SK-N-SH treated with all-trans-retinoic acid at 6 μM for 48 hours (cell line): Measurements from ENCODE around the gene ATP5F1D.

Experiments used
- ATAC-seq: fragments of 200-7000 bp; cut with Tn5 transposase; 3 replicates; pipeline ENCODE4 v1.9.1; 2020; ENCODE audit warnings: mild to moderate bottlenecking, moderate library complexity
- BACH2 ChIP-seq: fragments of 250-450 bp; sonication (Bioruptor Pico); IDR thresholded peaks from 2 replicates; pipeline ENCODE4 v1.9.0; 2021; ENCODE audit warnings: mild to moderate bottlenecking, borderline replicate concordance
- ESRRG ChIP-seq: fragments of 250-450 bp; sonication (Bioruptor Pico); IDR thresholded peaks from 2 replicates; pipeline ENCODE4 v1.6.1; 2021; ENCODE audit warnings: mild to moderate bottlenecking
- GLIS3 ChIP-seq: fragments of 250-450 bp; sonication (Bioruptor Pico); IDR thresholded peaks from 2 replicates; pipeline ENCODE4 v1.5.0; 2020; ENCODE audit warnings: mild to moderate bottlenecking, moderate library complexity
- OSR1 ChIP-seq: fragments of 250-450 bp; sonication (Bioruptor Pico); IDR thresholded peaks from 2 replicates; pipeline ENCODE4 v1.8.0; 2022; ENCODE audit warnings: moderate library complexity, mild to moderate bottlenecking, inconsistent platforms
- RARB ChIP-seq: fragments of 250-450 bp; sonication (Bioruptor Pico); IDR thresholded peaks from 2 replicates; pipeline ENCODE4 v1.8.0; 2021; ENCODE audit warnings: mild to moderate bottlenecking, moderate library complexity
- SNAI2 ChIP-seq: fragments of 250-450 bp; sonication (Bioruptor Pico); IDR thresholded peaks from 2 replicates; pipeline ENCODE4 v1.5.0; 2020; ENCODE audit warnings: mild to moderate bottlenecking, moderate library complexity
- TCF4 ChIP-seq: fragments of 250-450 bp; sonication (Bioruptor Pico); IDR thresholded peaks from 2 replicates; pipeline ENCODE4 v1.8.0; 2021; ENCODE audit warnings: mild to moderate bottlenecking, moderate library complexity, borderline replicate concordance
- TOX ChIP-seq: fragments of 250-450 bp; sonication (Bioruptor Pico); IDR thresholded peaks from 2 replicates; pipeline ENCODE4 v1.8.0; 2021; ENCODE audit warnings: mild to moderate bottlenecking, moderate library complexity, borderline replicate concordance
- ZC3H10 ChIP-seq: fragments of 250-450 bp; sonication (Bioruptor Pico); IDR thresholded peaks from 2 replicates; pipeline ENCODE4 v1.5.1; 2021; ENCODE audit warnings: mild to moderate bottlenecking, moderate library complexity
- ZFP3 ChIP-seq: fragments of 250-450 bp; sonication (Bioruptor Pico); IDR thresholded peaks from 2 replicates; pipeline ENCODE4 v1.5.0; 2020; ENCODE audit warnings: mild to moderate bottlenecking, moderate library complexity
- ZFP30 ChIP-seq: fragments of 450-650 bp; formaldehyde crosslinking; IDR thresholded peaks from 2 replicates; pipeline ENCODE4 v1.5.0; 2022; ENCODE audit warnings: mild to moderate bottlenecking, moderate library complexity
- ZNF565 ChIP-seq: fragments of 450-650 bp; formaldehyde crosslinking; conservative IDR thresholded peaks from 2 replicates; pipeline ENCODE4 v1.5.0; 2020; ENCODE audit warnings: low read depth, mild to moderate bottlenecking, moderate library complexity
- ZNF70 ChIP-seq: fragments of 450-650 bp; formaldehyde crosslinking; IDR thresholded peaks from 2 replicates; pipeline ENCODE4 v1.5.0; 2020; ENCODE audit warnings: mild to moderate bottlenecking, moderate library complexity
- ZNF8 ChIP-seq: fragments of 450-650 bp; formaldehyde crosslinking; IDR thresholded peaks from 2 replicates; pipeline ENCODE4 v1.5.0; 2020; ENCODE audit warnings: mild to moderate bottlenecking, moderate library complexity
- TF ChIP-seq, protein P1 (sequence below): fragments of 250-450 bp; sonication (Bioruptor Pico); IDR thresholded peaks from 2 replicates; pipeline ENCODE4 v1.5.1; 2021; ENCODE audit warnings: mild to moderate bottlenecking, moderate library complexity
- TF ChIP-seq, protein P2 (sequence below): fragments of 250-450 bp; sonication (Bioruptor Pico); IDR thresholded peaks from 2 replicates; pipeline ENCODE4 v1.8.0; 2020; ENCODE audit warnings: mild to moderate bottlenecking, moderate library complexity, borderline replicate concordance
- TF ChIP-seq, protein P3 (sequence below): fragments of 250-450 bp; sonication (Bioruptor Pico); IDR thresholded peaks from 2 replicates; pipeline ENCODE4 v1.8.0; 2021; ENCODE audit warnings: low read depth, mild to moderate bottlenecking, moderate library complexity, borderline replicate concordance
- TF ChIP-seq, protein P4 (sequence below): fragments of 250-450 bp; sonication (Bioruptor Pico); IDR thresholded peaks from 2 replicates; pipeline ENCODE4 v1.5.1; 2020; ENCODE audit warnings: low read depth, mild to moderate bottlenecking, moderate library complexity

The ATP5F1D gene

DNA sequence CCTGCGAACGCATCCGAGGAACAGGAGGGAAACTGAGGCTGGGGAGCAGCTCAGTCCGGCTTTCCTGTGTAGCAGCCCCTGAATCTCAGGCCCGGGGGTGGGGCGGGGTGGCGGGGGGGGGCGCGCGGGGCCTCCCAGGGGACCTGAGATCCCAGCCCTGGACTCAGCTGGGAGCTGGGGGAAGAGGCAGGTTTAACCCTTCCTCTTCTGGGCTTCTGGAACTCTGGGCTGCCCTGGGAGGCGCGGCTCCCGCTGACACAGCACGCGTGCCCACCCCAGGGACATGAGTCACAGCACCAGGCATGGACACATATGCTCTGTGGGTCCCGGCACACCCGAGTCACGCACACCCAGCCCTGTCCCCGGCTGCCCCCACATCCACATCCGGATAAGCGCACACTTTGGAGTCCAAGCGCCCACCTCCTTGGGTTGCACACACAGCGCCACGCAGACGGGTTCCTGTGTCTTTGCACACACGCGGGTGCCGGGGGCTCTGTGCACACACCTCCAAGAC is 24.1 kb downstream of the ATP5F1D start (continued):
- TF ChIP-seq, protein P1, sequence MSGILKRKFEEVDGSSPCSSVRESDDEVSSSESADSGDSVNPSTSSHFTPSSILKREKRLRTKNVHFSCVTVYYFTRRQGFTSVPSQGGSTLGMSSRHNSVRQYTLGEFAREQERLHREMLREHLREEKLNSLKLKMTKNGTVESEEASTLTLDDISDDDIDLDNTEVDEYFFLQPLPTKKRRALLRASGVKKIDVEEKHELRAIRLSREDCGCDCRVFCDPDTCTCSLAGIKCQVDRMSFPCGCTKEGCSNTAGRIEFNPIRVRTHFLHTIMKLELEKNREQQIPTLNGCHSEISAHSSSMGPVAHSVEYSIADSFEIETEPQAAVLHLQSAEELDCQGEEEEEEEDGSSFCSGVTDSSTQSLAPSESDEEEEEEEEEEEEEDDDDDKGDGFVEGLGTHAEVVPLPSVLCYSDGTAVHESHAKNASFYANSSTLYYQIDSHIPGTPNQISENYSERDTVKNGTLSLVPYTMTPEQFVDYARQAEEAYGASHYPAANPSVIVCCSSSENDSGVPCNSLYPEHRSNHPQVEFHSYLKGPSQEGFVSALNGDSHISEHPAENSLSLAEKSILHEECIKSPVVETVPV (CRISPR knock-in tag) = no peak
- no peak for TF ChIP-seq ZC3H10
- TF ChIP-seq ZNF70 = no peak
- TF ChIP-seq BACH2 (CRISPR knock-in tag) = no peak

DNA sequence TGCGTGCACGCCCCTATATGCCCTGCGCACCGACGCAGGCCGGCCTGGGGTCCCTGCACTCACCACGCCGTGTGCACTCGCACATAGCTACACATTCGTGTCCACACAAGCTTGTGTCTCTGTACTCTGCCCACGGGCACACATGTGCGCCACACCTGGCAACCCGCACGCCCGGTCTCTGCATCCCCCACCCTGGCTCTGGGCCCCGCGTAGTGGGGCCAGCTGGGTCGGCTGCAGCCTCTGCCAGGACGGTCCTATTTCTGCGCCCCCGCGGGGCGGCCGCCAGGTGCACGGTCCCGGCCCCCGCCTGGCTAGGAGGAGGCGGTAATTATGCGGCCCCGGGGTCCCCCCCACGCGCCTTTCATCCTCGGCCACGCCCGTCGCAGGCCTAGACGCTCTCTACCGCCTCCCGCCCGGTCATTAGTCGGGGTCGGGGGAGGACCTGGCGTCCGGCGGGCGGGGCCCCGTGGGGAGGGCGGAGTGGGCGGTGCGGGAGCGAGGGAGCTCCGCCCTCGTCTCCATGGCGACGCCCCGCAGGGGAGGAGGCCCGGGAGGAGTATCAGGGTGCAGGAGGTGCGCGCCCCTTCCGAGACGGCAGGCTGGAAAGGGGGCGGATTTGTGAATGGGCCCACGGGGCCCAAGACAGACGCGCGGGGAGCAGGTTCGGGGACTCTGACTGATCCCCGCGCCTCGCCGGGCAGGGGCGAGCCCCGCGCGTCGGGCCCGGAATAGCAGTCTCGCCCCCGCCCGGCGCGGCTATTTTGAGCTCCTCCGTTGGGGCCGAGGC is 24.8 kb downstream of the ATP5F1D start:
- peak; percentile 47 for ATAC-seq
- TF ChIP-seq, protein P2, sequence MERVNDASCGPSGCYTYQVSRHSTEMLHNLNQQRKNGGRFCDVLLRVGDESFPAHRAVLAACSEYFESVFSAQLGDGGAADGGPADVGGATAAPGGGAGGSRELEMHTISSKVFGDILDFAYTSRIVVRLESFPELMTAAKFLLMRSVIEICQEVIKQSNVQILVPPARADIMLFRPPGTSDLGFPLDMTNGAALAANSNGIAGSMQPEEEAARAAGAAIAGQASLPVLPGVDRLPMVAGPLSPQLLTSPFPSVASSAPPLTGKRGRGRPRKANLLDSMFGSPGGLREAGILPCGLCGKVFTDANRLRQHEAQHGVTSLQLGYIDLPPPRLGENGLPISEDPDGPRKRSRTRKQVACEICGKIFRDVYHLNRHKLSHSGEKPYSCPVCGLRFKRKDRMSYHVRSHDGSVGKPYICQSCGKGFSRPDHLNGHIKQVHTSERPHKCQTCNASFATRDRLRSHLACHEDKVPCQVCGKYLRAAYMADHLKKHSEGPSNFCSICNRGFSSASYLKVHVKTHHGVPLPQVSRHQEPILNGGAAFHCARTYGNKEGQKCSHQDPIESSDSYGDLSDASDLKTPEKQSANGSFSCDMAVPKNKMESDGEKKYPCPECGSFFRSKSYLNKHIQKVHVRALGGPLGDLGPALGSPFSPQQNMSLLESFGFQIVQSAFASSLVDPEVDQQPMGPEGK (CRISPR knock-in tag) = peak; percentile 65; the same call in 1 of the 2 replicates
- no peak for TF ChIP-seq TOX (CRISPR knock-in tag)
- TF ChIP-seq TCF4 (CRISPR knock-in tag) = peak; percentile 14; the same call in 1 of the 2 replicates

DNA sequence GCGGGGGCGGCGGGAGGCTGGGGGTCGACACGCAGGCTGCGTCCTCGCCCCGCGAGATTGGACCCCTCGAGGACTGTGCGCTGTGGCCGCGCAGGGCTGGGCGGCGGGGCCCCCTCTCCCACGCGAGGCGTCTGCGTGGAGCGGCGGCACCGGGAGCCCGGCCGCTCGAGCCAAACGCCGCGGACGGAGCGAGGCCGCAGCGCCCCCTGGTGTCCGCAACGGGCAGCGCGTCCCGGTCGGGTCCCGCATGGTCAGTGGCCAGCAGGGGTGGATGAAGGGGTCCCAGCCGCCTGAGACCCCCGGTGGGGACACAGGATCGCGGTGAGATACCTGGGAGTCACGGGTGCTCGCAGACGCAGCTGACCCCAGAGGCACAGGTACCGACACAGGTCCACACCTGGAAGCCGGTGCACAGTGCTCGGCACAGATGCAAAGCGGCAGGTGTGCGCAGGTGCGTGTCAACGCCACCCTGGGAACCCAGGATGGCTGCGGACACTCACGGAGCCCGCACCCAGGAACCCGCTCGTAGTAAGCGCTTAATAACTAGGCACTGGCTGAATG is 25.4 kb downstream of the ATP5F1D start:
- TF ChIP-seq ZNF8 (CRISPR knock-in tag) (no peak), OSR1 (CRISPR knock-in tag) (no peak)
- TF ChIP-seq, protein P3, sequence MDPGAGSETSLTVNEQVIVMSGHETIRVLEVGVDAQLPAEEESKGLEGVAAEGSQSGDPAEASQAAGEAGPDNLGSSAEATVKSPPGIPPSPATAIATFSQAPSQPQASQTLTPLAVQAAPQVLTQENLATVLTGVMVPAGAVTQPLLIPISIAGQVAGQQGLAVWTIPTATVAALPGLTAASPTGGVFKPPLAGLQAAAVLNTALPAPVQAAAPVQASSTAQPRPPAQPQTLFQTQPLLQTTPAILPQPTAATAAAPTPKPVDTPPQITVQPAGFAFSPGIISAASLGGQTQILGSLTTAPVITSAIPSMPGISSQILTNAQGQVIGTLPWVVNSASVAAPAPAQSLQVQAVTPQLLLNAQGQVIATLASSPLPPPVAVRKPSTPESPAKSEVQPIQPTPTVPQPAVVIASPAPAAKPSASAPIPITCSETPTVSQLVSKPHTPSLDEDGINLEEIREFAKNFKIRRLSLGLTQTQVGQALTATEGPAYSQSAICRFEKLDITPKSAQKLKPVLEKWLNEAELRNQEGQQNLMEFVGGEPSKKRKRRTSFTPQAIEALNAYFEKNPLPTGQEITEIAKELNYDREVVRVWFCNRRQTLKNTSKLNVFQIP (CRISPR knock-in tag) = no peak
- TF ChIP-seq, protein P4, sequence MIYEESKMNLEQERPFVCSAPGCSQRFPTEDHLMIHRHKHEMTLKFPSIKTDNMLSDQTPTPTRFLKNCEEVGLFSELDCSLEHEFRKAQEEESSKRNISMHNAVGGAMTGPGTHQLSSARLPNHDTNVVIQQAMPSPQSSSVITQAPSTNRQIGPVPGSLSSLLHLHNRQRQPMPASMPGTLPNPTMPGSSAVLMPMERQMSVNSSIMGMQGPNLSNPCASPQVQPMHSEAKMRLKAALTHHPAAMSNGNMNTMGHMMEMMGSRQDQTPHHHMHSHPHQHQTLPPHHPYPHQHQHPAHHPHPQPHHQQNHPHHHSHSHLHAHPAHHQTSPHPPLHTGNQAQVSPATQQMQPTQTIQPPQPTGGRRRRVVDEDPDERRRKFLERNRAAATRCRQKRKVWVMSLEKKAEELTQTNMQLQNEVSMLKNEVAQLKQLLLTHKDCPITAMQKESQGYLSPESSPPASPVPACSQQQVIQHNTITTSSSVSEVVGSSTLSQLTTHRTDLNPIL = no peak
- peak; percentile 30 for ATAC-seq

DNA sequence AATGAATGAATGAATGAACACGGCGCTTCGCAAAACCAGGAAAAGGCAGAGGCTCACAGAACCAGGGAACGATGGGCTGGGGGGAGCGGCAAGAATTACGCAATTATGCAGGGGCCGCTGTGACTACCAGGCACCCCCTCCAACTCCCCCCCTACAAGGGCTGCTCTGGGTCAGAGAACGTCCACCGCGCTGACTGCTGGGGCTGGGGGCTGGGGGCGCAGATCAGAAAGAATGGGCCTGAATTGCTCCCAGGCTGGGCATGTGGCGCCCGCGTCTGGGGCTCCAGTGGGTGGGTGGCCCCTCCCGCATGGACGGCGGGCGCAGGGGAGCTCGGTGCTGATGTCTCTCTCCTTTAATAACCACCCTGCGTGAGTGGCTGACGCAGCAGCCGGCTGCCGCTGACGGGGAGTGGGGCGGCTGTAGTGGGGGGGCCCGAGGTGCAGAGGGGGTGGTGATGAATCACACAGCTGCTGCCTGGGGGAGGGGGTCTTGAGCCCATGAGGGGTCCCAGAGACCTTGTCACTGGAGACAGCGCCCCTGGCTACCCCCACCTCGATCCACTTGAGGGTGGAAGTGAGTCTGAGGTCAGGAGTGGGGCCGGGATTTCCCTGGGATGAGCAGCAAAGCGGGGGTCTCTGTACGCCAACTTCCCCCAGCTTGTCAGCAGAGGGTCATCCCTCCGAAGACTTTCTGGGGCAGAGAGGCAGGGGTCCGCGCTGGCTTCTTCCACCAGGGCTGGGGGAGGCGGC is 26.1 kb downstream of the ATP5F1D start:
- ATAC-seq = no peak
- no peak for TF ChIP-seq ESRRG (CRISPR knock-in tag)
- TF ChIP-seq, protein P2 (CRISPR knock-in tag) = 0 out of 2 replicates have a peak, but pooled peaks have one; percentile 47

DNA sequence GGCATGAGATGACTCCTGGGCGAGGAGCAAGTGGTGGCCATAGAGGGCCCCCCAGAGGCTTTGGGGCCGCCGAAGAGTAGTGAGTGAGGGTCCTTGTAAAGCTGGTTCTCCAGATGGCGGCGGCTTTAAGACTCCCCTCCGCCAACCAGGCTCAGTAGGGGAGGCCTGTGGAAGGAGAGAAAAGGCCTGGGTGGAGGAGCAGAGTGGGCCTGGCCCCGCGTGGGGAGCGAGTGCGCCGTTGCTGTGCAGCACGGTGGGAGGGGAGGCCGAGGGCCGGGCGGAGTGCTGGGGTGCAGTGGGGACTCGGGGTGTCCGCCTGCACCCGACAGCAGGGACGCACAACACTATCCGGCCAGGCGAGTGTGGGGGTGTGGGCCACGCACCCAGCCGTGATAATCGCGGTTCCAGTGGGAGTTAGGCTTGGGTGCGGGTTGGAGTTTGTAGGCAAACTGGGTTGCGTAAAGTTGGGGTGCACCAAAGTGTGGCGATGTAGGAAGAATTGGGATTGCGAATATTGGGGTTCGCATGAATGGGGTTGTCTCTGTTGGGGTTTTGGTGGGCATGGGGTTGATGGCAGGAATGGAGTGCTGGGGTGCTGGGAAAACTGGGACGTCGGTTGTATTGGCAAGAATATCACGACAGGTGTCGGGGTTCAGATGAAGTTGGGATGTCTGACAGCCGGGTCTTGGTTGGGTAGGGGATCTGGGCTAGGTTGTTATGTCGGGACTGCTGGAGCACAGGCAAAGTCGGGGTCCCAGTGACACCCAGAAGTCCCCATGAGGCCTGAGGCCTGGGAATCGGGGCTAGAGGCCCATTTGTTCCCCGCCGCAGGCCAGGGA is 26.9 kb downstream of the ATP5F1D start:
- no peak for ATAC-seq
- TF ChIP-seq ZFP3 (CRISPR knock-in tag) (no peak), GLIS3 (CRISPR knock-in tag) (no peak), RARB (CRISPR knock-in tag) (no peak), TCF4 (CRISPR knock-in tag) (no peak), SNAI2 (CRISPR knock-in tag) (no peak), ZFP30 (no peak), ZNF565 (CRISPR knock-in tag) (no peak), ZNF8 (CRISPR knock-in tag) (no peak), ESRRG (CRISPR knock-in tag) (no peak)
- TF ChIP-seq, protein P4 = no peak
- TF ChIP-seq, protein P3 (CRISPR knock-in tag) = no peak
